Kidney glomerular epithelial cell (primary cell): Measurements from ENCODE around the gene OGFOD2.
"Not testable (repeated sequence)": the region's sequence is repeated elsewhere in the genome, so short reads cannot be mapped to it uniquely, and the experiment has no call there.

Experiments
- DNase-seq: peaks from one replicate; lab custom pipeline; 2025; lab: John Stamatoyannopoulos, UW

Gene OGFOD2

DNA sequence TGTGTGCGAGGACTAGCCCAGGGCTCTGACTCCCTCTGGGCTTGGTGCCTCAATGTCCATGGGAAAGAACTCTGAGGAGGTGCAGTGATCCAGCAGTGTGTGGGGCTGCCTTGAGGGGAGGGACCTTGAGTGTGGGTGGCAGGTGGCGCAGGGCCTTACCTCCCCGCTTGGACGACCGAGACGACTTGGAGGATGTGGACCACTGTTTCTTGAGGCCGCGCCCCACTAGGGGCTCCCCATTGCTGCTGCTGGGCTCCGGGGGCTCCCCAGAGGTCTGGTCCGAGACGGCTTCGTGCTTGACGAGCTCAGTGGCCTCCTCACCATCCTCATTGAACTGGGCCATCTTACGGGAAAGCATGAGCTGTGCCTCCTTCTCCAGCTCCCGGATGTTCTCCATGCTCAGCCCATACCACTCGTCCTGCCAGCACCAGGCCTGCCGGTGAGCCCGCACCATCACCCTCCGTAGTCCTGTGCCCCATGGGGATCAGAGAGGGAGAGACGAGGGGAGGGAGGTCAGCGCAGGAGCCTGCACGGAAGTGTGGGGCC, 30.1 kb downstream of the OGFOD2 start:
- DNase-seq: no peak

DNA sequence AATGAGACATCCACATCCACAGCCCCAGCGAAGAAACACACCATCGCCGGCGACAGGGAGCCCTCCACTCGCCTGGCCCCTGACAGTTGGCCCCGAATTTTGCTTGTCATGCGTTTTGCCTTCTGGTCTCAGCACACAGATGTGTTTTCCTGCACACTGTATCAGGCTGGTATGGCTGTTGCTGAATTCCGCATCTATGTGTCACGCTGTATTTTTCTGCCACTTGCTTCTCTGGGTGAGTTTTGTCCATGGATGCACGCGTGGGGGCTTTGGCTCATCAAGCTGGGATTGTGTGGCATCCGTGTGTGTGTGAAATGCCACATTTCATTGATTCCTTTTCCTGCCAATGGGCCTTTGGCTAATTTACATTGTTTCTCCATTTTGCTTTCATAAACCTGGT, 31.9 kb downstream of the OGFOD2 start:
- DNase-seq: no peak

DNA sequence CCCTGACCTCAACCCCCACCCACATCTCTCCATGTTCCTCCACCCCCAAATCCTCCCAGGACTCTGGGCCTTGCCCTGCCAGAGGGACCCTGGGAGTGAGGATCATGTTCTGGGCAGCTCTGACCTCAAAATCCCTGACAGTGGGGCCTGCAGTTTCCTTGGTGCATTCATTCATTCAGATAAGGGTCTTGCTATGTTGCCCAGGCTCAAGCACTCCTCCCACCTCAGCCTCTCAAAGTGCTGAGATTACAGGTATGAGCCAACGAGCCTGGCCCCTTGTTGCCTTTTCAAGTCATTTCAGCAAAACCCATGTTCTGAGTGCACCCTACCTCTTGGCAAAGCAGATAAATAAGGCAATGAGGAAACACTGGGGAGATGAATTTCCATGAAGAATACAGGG, 35.1 kb downstream of the OGFOD2 start:
- no peak for DNase-seq

DNA sequence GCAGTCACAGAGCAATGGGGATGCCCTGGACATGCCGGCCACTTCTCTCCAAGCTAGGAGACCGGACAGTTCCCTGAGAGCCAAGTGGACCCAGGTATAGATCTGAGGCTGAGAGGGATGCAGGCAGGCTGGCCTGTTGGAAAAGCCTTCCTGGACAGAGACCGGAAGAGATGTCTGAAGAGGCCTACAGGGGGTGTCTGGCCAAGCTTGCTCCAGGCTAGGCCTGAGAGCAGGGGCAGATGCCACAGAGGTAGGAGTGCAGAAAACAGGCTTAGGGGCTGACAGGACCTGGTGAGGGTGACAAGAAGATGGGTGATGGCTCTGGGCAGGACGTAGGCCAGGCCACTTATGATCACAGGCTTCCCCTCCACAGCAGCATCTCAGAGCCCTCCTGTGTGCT, 35.6 kb downstream of the OGFOD2 start:
- DNase-seq: no peak

DNA sequence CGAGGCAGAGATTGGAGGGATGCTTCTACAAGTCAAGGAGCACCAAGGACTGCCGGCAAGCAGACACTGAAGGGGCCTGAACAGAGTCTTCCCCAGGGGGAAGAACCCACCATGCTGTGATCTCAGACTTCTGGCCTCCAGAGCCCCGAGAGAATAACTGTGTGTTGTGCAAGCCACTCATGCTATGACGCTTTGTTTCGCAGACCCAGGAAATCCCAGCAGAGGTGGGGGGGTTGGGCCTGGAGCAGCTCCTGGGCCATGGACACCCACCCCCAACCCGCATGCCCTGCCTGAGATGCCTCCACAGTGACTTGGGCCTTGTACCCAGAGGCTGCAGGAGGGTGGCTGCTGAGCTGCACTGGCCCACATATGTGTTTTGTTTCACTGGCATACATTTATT, 36.7 kb downstream of the OGFOD2 start:
- no peak for DNase-seq

DNA sequence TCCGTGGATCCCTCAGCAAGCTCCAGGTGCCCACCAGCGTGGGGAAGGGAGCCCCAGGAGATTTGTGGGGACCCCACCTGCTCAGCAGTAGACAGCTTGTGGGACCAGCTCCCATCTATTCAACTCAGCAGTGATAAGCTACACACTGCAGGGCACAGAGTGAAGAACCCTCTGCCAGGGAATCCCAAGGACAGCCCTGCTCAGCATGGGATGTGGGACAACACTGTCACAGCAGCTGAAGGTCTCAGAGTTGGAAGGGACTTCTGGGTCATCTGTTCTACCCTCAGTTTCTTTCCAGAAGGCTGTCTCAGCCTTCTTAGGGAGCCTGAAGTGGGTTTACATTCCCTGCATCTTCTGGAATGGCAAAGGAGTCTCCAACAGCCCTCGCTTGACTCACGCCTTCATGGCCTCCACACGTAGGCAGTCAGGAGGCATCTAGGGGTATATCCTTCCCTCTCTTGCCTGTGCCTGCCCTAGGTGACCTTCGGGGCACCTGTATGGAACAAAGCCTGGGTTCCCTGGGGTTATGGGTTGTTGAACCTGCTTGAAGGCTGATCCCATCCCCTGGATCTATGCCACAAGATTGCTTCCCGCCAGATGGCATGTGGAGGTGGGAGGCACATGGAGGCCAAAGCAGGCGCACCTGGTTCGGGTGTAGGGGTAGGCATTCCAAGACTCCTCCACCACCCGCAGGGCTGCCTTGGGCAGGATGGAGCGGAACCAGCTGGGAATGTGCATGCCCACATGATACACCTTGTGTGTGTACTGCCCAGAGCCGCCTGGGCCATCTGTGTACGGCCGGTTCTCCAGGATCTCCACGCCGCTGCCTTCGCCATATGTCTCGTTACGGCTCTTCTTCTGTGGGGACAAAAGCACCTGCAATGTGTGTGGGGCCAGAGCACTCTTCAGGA, 38.4 kb downstream of the OGFOD2 start:
- DNase-seq: no peak

DNA sequence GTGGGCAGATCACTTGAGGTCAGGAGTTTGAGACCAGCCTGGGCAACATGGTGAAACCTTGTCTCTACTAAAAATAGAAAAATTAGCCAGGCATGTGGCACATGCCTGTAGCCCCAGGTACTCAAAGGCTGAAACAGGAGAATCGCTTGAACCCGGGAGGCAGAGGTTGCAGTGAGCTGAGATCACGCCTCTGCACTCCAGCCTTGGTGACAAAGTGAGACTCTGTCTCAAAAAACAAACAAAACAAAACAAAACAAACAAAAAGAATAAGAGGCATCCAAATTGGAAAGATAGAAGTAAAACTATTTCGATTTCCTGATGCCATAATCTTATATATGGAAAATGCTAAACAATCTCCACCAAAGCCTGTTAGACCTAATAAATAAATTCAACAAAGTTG, 39.4 kb downstream of the OGFOD2 start:
- not testable (repeated sequence) for DNase-seq

DNA sequence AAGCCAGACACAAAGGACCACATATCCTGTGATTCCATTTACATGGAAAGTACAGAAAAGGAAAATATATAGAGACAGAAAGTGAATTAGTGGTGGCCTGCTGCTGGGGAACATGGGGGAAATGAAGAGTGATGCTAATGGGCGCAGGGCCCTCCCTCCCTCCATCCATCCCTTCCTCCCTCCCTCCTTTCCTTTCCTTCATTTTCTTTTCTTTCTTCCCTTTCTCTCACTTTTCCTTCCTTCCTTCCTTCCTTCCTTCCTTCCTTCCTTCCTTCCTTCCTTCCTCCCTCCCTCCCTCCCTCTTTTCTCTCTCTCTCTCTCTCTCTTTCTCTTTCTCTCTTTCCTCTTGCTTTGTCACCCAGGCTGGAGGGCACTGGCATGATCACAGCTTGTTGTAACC, 42.7 kb downstream of the OGFOD2 start:
- no peak for DNase-seq

DNA sequence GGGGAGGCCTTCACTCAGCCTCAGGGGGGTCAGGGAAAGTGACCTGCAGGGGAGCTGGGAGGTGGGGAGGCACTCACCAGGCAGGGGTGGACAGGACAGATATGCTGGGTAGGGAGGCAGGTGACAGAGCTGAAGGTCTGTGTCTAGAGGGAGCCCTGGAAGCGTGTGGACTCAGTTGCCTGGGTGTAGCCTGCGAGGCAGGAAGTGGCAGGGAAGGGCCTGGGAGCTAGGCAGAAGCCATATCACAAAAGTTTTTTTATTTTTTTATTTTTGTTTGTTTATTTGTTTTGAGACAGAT, 44.7 kb downstream of the OGFOD2 start:
- no peak for DNase-seq

DNA sequence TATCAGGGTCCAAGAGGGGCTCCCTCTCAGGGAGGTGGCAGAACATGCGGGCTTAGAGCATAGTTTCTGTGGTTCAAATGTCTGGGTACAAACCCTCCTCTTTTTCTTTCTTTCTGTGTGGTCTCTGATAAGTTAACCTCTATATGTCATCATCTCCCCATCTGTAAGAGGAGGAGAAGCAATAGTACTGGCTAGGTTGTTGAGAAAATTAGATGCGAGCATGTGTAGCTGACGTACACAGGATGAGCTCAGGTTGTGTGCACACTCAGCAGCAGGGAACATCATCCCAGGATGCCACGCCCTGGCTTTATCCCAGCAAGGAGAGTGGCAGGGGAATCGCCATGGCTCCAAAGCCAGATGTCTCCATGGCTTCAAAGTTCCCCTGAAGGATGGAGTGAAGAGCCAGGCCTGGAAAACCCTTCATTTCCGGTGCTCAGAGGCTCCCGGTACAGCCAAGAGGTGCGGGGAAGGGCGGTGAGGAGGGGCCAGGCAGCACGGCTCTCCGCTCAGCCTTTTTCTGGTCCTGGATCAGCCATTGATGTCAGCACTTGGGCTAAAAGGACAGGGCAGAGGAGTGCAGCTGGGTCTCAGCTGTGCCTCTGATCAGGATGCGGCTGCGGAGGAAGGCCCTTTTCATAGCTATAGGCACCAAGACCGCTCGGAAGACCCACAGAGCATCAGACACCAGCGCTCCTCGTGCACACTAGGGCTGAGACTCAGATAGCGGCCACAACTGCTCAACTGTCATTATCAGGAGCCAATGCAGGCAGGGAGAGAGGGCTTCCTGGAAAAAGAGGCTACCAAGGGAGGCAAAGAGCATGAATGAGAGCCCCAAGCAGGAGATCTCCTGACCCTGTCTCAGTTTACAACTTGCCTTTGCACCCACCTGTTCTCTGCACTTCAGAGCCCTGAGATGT, 46.9 kb downstream of the OGFOD2 start:
- DNase-seq: no peak

DNA sequence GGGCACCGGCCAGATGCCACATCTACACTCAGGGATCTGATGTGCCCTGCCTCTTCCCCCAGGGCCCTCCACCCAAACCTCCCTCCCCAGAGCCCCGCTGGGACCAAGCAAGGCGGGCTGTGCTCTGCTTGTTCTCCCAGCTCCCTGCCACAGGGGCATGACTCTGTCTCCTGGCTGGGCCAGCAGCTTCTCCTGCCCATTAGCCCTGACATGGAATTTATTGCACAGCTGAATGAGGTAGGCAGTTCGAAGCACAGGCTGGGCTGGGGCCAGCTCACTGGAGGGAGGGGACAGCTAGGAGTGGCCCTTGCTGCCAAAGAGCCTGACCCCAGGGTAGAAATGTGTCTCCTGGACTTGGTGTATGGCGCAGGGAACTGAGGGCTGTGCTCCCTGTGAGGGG, 47.8 kb downstream of the OGFOD2 start:
- DNase-seq: no peak

DNA sequence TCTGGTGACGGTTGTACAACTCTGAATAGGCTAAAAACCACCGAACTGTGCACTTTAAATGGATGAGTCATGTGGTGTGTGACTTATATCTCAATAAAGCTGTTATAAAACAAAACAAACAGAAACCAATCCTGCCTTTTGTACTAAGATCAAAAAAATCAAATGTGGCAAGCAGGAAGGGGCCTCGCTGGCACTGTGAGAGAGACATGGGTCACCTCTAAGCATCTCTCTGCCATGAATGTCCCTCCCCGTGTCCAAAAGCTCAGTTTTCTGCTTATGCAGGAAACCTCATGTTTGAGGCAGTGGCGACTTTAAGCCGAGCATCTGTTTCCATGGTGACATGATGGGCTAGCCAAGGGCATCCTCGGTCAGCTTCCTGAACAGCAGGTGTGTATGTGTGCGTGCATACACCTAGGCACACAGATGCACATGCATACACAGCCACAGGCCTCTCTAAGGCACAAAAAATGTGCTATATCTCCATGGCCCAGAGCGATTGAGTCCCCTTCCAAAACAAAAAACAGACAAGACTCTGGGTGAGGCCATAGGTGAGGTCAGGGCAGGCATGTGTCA, 49.9 kb downstream of the OGFOD2 start:
- DNase-seq: no peak

DNA sequence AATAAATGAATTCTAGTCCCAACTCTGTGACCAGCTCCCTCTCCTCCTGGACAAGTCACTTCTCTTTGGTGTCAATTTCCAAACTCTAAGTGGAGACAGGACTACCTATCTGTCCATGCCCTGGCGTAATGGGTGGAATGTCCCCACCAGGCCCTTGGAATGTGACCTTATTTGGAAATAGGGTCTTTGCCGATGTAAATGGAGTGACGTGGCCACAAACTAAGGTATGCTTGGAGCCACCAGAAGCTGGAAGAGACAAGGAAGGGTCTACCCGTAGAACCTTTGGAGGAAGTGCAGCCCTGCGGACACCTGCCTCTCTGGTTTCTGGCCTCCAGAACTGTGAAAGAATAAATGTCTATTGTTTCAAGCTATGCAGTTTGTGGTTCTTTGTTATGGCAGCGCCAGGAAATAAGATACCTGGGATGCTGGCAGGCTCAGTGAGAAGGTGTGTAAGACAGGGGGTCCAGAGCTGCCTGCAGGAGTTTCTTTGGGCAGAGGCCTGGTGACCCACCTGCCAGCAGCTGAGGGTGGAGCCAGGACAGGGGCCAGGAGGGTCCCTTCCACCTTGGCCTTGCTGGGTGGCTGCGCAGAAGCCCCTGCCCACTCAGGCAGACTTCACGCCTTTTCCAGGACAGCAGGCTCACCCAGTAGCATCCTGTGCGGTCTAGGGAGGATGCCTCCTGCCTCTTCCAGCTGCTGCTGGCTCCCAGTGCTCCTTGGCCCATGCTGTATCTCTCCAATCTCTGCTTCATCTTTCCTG, 51.2 kb downstream of the OGFOD2 start:
- no peak for DNase-seq

DNA sequence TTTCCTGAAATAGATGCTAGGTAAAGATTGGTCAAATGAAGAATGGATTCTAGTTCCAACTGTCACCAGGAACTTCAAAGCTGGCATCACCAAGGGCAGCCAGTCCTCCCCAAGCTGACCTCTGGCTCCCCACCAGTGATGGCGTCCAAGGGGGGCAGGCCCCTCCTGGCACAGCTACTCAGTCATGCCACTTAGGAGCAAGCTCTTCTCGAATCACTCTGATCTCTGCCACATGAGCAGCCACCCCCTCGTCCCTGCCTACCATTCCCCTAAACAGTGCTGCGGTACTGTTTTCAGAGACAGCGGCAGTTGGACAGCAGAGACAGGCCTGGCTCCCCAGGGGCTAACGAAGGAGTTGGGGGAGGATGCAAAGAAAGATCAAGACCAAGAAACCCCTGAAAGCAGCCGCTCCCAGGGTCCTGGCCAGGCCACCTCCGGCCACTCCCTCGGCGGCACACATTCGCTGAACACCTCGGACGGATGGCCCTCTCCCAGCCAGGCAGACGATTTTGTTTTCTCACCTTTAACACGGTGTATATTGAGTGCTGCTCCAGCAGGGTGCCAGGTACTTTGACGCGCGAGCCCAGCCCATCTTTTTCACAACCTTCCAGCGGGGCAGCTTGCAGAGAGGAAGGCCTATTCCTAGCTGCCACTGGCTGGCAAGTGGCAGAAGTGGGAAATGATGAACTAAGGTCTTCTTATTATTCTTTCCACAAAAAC, 52.8 kb downstream of the OGFOD2 start:
- no peak for DNase-seq

DNA sequence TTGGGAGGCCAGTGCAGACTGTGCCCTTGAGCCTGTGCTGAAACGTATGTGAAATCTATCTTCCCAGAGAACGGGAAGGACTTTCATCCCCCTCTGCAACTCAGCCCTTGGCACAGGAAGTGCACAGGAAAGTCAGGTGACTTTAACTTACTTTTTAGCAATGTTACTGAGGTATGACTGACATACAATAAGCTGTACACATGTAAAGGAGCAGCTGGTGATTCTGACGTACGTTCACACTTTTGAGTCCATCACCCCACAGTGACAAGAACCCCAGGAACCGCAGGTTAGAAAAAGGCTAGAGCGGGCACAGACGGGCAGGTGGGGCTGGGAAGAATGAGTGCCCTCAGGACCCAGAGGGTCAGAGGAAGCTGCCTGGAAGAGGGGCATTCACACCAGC, 53.4 kb downstream of the OGFOD2 start:
- DNase-seq: no peak

DNA sequence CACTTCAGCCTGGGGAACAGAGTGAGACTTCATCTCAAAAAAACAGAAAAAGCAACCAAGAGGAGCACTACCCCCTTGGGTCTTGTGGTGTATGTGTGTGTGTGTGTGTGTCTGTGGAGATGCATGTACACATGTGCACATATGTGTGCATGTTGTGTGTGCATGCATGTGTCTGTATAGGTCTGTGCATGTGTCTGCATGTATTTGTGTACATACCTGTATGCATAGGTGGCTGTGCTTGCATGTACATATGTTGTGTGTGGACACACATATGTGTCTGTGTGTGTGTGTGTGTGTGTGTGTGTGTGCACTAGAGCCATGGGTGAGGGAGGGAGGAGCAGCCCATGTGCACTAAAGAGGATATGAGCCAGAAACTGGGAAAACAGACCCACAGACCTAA, 54.5 kb downstream of the OGFOD2 start:
- DNase-seq: no peak
